Embryonic facial prominence (tissue), 1 donor: ENCODE results near the gene COQ5.
"Not testable (repeated sequence)": the region's sequence is repeated elsewhere in the genome, so short reads cannot be mapped to it uniquely, and the experiment has no call there.

ENCODE experiments used
- DNase-seq: peaks from one replicate; pipeline ENCODE4 v3.0.0-alpha.2; 2016; ENCODE audit errors: extremely low spot score

Gene COQ5

DNA sequence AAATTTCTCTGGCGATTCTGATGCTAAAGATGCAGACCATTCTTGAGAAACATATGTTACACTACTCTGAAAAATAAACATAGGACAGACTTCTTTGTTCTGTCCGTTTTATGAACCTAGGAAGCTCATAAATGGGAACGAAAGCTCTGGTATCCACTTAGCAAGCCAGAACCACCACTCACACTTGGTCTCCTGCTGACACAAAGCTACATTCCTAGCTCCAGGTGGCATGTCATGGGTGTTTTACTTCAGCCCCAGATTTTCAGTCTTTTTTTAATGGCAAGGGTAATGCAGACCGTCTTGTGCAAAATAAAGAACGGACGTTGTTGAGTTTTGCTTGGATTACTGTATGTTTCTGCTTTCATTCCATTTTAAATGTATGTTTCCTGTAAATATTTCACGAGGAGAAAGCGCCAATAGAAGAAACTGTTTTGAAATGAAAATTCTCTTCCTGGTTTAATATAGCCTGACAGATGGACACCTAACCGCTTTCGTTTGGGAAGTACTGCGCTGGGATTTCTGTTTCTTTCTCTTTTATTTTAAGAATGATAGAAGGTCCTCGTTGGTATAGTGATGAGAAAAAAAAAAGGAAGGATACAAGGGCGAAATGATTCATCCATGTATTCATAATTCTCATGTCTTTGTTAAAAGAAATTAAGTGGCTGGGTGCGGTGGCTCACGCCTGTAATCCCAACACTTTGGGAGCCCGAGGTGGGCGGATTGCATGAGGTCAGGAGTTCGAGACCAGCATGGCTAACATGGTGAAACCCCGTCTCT, 871 bp upstream of the COQ5 start:
- DNase-seq: peak; percentile 24

DNA sequence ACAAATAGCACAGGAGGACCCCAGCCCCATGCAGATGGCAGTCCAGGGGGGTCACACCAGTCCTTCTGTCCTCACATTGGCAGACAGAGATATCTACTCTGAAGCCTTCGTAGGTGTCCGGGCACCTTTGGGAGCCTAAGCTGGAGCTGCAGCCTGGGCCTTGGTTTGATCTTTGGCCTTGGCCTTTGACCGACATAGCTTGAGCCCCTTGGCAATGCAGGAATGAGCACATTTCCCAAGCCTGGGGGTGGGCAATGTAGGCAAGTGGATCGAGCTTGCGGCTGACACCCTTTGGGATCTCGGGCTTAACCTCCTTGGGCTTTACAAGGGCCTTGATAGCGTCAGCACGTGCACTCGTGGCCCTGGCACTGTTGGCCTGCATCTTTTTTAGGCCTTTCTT, 6.4 kb downstream of the COQ5 start:
- no peak for DNase-seq

DNA sequence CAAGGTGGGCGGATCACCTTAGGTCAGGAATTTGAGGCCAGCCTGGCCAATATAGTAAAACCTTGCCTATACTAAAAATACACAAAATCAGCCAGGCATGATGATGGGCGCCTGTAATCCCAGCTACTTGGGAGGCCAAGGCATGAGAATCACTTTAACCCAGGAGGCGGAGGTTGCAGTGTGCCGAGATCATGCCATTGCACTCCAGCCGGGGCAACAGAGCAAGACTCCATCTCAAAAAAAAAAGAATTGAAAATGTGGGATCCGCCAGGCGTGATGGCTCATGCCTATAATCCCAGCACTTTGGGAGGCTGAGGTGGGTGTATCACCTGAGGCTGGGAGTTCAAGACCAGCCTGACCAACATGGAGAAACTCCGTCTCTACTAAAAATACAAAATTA, 9.6 kb downstream of the COQ5 start:
- not testable (repeated sequence) for DNase-seq

DNA sequence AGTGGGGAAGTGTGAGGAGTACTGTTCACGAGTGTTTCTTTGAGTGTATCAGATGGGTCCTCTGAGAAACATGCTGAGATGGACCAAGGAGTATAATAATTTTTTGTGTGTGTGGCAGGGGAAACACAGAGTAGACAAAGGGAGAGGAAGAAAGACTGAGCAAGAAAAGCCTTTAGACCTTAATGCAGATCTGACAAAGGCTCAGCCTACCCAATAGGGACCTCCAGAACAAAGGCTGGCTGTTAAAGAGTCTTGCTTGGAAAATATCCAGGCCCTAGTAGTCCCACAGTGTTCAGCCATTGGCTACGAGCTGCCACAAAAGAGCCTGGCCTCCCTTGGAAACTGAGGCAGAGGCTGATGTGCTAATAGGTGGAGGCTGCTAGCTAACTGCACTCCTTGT, 13.5 kb downstream of the COQ5 start:
- no peak for DNase-seq

DNA sequence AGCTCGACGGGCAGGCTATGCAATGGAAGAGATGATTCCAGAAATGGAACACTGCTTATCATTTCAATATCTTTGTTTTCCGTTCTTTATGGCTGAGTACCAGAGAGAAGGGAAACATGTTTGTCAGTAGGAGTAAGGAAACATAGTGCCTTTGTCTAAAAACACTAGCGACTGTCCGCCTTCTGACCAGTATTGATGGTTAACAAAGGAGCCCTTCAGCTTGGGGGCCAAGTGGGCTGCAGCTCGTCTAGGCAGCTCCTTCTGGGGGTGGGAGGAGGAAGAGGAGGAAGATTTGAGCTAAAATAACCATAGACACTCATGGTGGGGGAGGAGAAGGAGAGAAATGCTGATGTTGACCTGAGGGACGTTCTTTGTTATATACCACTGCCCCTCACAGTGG, 15.0 kb downstream of the COQ5 start:
- no peak for DNase-seq

DNA sequence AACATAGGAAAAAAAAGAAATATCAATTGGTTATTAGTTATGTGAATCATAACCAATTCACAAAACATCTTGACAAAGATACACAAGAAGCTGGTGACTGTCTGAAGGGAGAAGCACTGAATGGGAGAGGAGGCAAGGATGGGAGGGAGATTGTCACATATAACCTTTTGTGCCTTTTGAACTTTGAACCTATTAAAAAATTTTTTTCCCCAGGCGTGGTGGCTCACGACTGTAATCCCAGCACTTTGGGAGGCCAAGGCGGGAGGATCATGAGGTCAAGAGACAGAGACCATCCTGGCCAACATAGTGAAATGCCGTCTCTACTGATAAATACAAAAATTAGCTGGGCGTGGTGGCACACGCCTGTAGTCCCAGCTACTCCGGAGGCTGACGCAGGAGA, 20.4 kb downstream of the COQ5 start:
- no peak for DNase-seq

DNA sequence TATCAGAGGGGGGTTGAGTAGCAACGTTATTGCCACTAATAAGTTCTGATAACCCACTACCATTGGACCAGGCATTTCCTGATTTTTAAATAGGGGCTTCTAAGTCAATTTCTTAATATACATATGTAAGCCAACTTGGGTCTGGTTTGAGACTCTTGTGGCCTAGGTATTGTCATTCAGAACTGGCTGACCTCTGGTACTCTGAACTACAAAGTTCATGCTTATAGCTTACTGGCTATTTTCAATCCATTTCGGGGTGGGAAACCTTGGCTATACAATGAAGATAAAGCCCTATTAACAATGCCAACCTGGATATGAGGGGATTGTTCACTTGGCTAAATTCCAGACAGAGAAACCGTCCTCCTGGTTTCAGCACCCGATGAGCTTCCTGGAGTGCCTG, 24.4 kb downstream of the COQ5 start:
- DNase-seq: no peak

DNA sequence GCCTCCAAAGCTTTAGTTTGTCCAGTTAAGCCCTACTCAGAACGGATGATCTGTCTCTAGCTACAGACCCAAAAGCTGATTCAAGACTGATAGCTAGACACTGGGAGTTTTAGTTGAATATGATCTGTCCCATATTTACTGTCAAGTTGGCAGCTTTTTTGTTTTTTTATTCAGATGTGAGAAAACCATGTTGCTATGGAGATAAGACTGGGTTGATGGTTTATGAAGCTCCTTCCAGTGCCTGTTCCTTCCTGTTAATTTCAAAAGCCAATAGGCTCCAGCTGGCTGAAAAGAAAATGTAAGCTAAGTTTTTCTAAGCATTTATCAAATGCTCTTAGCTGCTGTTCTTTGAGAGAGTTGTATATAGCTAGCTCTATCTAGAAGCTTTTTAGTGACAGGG, 28.4 kb downstream of the COQ5 start:
- DNase-seq: no peak

DNA sequence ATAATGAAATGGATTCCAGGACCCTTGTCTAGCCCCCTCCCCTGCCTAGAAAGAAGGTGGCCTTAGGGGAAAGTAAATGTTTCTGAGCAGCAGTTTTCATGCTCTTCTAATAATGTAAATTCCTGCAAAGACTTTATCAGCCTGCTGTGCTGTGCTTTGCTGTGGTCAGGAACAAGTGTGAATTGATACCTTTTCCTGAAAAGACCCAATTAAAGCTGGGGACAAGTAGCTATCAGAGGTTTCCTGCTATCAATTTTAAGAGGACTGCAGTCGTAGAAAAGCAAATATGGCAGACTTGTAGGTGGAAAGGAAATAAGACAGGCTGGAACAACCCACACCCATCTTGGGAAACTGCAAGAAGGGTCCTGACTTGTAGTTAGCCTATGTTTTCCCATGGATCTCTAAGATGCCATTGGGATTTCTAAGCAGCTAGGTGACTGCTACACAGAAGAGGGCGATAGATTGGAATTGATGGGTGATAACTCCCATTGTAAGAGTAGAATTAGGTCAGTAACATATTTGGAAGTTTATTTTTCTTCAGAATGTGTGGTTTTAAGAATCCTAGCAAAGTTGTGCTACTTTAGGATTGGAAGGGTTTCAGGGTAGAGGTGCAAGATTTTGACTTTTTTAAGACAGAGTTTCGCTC, 30.0 kb downstream of the COQ5 start:
- DNase-seq: no peak

DNA sequence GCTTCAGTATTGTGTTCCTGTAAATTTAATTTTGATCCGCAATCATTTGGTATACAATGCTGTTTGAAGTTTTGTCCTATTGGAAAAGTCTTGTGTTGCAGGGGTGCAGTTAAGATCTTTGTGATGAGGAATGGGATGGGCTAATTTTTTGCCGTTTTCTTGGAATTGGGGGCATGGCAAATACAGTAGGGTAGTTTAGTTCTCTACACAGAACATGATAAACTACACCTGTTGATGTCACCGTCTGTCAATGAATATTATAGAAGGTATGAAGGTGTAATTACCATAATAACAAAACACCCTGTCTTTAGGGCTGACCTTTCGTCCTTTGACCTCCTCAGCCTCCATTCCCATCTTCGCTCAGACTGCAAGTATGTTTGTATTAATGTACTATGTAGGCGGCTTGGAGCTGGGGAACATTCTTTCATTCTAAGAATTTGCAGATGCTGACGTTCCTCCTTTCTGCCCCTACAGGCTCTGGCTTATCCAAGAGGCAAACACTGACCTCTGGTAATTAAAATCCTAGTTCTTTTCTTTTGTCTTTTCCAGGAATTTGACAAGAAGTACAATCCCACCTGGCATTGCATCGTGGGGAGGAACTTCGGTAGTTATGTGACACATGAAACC, 31.3 kb downstream of the COQ5 start:
- DNase-seq: no peak

DNA sequence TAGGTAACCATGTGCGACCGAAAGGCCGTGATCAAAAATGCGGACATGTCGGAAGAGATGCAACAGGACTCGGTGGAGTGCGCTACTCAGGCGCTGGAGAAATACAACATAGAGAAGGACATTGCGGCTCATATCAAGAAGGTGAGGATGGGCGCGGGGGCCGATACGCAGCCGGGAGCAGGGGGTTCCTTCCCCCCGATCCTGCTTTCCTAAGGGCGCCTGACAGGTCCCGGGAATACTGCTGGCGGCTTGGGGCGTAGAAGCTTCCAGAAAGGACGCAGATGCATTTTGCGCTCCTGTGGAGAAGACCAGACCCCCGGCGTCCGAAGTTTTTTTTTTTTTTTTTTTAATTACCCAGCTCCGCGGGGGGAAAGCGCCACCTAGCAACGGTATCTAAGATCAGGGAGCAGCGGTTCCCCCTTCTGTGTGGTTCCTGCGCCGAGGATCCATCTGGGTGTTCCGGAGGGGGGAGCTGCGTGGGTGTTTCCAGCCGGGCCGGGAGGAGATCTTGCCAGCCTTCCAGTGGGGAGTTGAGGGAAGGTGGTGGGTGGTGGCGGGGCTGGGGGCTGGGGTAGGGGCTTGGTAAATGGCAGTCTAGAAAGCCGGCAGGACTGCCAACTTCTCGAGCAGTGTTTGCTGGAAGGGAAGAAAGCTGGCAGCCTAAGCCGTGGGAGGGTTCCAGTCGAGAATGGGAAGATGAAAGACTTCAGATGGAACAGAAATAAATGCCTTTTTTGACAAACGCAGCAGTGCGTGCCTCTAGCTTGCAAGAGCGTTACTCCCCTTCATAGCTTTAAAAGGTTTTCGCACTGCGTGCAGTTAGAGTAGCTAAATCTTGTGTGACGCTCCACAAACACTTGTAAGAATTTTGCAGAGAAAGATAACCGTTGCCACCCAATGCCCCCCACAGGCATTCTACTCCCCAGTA, 32.3 kb downstream of the COQ5 start:
- no peak for DNase-seq

DNA sequence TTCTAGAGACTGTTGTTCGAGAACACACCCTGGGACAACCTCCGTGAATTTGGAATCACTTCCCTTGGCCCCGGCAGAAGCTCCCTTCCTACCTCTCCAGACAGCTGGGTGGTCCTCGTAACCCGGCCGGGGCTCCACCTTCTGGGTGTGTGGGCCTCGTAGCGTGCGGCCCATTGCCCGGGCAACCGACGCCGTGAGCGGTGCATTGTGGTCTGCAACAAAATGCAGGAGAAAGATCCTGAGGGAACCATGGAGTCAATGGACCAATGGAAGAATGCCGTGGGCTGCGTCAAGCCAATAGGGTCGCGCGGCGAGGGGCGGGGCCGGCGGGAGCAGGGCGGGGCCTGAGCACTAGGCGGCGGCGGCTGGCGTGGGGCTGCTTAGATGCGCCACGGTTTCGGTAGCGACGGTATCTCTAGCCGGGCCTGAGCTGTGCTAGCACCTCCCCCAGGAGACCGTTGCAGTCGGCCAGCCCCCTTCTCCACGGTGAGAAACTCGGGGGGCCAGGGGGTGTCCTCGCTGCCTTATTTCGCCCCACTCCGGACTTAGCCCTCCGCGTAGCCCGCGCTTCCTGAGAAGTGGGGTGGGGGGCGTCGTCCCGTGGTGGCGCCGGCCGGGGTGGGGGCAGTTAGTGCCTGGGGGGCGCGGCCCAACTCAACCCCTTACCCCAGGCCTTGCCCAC, 33.1 kb downstream of the COQ5 start, which contains the start of gene DYNLL1:
TSS of gene DYNLL1 (plus strand) at position 383 of the 682 bp plus-strand sequence. CDS start 309 bp downstream, outside the sequence.
- DNase-seq: peak; percentile 93

DNA sequence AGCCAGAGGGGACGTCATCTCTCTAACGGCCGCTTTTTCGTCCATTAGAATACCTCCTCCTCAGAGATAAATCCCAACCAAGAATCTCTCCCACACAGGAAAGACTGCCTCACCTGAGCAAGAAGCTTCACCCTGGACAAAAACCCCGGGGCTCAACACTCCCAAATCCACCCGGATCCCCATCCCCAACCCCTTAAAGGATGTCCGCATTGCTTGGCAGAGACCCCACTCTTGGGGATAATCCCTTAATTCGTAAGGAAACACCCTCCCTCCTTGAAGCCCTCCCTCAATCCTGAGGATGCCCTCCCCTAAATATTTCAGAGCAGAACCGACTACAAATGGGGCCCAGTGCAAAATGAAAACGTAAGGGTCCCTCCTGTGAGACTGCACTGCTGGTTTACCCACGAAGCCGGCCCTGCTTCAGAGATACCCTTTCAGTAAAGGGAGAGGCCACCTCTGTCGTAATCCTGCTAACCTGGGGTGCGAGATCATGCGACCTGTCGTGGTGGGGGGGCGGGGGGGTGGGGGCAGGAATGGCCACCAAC, 33.7 kb downstream of the COQ5 start:
- no peak for DNase-seq

DNA sequence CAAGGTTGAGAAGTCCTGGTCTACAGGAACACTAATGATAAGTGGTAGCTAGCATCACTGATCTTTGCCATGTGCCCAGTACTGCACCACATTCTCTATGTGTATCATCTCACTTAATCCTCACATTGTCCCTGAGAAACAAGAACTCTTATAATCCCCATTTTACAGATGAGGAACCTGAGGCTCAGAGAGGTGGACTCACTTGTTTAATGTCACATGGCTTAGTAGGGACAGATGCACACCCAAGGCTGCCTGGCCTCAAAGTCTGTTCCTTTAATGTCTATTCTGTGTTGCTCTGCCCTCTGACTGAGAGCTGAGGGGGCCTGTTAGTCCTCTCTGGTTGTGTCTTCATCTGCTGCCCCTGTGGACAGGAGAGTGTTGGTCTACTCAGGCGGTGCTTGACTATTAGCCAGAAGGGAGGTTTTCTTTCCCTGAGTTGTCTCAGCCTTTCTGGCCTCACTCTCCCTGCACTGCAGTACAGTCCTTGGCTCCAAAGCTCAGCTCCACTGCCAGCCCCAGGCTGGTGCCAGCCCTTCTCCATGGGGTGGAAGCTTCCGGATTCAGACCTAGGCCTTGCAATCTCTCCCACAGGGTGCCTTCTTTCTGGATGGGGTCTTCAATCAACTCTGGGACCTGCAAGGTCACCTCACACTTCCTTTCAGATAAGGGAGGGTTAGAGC, 38.0 kb downstream of the COQ5 start:
- DNase-seq: no peak

DNA sequence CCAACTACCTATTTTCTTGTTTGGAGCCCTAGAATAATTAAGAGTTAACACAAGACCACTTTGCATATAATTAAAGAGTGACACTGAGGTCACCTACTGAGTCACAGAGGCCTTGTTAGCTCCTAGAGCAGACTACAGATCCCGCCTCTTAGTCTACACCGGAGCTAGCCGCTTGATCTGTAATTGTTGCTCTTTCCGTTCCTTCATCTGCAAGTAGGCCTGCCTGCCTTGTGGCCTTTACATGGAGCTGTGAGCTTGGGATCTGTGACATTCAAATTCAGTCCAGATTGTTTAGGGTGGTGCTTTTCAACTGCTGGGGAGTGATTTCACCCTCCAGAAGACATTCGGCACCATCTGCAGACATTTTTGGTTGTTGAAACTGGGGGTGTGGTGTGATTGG, 38.6 kb downstream of the COQ5 start:
- DNase-seq: no peak

DNA sequence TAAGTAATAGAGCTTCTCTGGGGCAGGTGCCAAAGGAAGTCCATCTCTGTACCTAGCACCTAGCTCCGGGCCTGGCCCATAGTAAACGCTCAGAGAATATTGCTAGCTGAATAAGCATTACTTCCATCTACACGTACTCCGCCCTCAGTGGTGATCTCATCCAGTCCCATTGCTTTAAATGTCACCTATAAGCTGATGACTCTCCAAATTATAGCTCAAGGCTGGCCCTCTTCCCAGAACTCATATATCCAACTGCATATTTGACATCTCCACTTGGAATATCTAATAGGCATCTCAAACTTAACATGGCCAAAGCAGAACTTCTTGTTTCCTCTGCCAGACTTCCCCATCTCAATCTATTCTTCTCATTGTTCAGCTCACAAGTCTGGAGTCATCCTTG, 39.9 kb downstream of the COQ5 start:
- no peak for DNase-seq

DNA sequence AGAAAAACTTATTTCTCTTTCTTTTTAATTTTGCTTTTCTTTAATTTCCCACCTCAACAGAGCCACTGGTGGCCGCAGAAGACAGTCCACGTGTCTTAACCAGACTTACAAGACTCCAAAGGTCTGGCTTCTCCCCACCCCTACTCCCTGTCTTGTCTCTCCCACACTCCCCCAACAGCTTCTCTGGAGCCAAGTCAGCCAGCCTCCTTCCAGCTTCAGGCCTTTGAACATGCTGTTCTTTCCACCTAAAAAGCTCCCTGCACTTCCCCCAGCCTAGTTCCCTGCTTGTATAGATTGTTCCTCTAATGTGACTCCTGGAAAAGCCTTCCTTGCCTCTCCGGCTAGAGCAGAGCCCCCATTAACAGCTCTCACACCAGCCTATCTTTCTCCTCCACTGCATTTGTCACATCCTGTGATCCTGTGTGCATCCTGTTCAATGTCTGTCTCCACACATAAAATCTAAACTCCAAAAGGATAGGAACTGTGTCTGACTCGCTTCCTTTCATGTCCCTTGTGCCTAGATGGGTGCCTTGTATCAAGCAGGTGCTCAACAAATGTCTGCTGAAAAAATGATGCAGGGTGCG, 40.8 kb downstream of the COQ5 start:
- no peak for DNase-seq

DNA sequence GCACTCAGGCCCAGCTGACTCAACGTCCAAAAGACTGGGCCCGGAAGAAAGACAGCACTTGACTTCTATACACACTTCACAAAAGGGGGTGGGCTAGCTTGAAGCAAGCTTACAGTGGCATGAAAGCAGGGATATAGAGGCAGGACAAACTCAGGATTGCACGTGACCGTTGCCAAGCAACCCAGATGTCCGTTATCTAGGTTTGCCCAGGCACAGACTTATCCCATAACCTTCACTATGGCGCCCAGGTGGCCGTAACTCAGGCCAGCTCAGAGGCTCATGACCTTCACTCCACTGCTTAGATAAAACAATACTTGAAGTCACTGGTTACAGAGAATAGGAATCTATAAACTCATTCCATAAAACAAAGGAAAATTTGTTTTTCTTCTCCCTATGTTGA, 41.4 kb downstream of the COQ5 start:
- not testable (repeated sequence) for DNase-seq

DNA sequence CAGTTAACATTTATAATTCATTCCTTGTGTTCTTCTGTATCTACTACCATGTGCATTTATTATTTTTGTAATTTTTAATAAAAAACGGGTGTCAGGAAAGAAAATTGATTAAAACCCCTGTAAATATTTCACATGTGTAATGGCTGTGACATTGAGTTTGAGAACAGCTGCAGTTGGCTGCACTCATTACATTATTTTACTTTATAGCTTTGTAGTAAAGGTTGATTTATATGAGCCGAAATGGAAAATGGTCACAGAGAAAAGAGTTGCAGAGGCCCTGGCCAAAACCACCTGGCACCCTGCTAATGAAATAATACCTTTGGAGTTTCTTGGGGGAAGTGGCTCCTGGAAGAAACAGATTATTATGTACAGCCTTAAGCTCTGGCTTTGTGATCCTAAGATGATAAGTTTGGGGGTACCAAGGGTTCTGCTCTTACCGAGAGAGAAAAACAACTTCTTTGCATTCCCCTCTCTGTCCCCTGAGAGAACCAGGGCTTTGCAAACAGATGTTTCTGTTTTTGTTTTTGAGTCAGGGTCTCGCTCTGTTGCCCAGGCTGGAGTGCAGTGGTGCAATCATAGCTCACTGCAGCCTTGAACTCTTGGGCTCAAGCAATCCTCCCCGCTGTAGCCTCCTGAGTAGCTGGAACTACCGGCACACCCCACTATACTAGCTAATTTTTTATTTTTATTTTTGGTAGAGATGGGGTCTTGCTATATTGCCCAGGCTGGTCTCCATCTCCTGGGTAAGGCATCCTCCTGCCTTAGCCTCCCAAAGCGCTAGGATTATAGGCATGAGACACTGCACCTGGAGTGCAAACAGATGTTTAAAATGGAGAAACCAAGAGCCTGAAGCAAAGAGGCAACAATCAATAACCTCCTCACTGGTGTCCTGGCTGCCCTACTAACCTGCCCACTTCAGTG, 42.7 kb downstream of the COQ5 start:
- DNase-seq: no peak
